ENCODE results near the gene ODAM.

DNA sequence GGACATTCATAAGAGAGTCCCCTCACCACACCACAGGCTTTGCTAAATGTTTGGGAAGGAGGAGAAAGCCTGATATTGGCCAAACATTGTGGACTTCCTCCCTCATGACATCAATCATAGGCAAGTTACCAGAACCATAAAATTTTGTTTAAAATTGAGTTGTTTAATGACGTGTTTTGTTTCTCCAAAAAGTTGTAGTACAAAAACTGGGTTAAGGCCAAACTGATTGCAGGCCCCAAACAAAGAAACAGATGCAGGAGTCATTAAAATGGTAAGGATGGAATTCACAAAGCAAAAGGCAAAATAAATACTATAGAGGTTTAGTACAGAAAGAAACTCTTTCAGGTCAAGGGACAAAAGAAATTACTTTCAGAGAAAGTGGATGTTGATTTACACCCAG is 3.9 kb upstream of the ODAM start:
- TF ChIP-seq POLR2A (IDR thresholded peaks at IDR 0.05) = no peak
- TF ChIP-seq, protein P1, sequence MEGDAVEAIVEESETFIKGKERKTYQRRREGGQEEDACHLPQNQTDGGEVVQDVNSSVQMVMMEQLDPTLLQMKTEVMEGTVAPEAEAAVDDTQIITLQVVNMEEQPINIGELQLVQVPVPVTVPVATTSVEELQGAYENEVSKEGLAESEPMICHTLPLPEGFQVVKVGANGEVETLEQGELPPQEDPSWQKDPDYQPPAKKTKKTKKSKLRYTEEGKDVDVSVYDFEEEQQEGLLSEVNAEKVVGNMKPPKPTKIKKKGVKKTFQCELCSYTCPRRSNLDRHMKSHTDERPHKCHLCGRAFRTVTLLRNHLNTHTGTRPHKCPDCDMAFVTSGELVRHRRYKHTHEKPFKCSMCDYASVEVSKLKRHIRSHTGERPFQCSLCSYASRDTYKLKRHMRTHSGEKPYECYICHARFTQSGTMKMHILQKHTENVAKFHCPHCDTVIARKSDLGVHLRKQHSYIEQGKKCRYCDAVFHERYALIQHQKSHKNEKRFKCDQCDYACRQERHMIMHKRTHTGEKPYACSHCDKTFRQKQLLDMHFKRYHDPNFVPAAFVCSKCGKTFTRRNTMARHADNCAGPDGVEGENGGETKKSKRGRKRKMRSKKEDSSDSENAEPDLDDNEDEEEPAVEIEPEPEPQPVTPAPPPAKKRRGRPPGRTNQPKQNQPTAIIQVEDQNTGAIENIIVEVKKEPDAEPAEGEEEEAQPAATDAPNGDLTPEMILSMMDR (IDR thresholded peaks at IDR 0.05) = no peak
